ENCODE measurements around the gene SERPINB5.
"Not testable (repeated sequence)": the region's sequence is repeated elsewhere in the genome, so short reads cannot be mapped to it uniquely, and the experiment has no call there.

SERPINB5 gene, protein sequence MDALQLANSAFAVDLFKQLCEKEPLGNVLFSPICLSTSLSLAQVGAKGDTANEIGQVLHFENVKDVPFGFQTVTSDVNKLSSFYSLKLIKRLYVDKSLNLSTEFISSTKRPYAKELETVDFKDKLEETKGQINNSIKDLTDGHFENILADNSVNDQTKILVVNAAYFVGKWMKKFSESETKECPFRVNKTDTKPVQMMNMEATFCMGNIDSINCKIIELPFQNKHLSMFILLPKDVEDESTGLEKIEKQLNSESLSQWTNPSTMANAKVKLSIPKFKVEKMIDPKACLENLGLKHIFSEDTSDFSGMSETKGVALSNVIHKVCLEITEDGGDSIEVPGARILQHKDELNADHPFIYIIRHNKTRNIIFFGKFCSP

GRCh38 chr18:63476668-63477067 is at the start of gene SERPINB5:
TSS of gene SERPINB5 (plus strand) at chr18:63476958. CDS start at chr18:63484429, 7,471 bp downstream.
- no peak for DNase-seq (ENCODE audit: low read depth in 2 of 2)

DNA sequence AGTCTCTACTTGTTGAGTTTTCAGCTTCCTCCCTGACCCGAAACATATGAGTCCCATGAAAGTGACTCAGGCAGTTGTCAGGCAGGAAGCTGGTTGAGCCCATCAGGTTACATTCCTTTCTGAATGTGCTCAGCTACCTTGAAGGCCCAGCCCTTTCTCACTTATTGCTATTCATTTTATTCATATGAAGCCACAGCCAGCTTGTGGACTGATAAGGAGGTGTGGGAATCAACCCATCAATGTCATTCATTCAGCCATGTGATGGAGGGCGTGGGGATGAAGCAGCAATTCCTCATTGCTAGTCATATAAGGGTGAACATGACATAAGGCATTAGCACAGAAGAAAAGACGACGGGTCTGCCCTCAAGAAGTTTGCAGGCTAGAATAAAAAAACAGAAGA is 49.2 kb upstream of the SERPINB5 start:
- peak in 1 of 2 donors; percentile 15 for DNase-seq (ENCODE audit: low read depth in 2 of 2)

DNA sequence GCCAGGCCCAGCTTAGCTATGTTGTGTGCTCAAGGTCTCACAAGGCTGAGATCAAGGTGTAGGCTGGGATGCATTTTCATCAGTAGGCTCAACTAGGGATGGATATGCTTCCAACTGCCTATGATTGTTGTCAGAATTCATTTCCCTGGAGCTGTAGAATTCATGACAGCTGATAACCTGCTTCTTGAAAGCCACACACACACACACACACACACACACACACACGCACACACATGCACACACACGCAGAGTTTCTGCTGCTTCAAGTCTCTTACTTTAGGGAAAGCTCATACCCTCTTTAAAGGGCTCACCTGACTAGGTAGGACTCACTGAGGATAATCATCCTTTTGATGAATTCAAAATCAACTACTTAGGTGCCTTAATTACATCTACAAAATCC is 46.2 kb upstream of the SERPINB5 start:
- DNase-seq (ENCODE audit: low read depth in 2 of 2) = no peak

GRCh38 chr18:63431180-63431579 is 45.6 kb upstream of the SERPINB5 start:
- DNase-seq (ENCODE audit: low read depth in 2 of 2) = no peak

DNA sequence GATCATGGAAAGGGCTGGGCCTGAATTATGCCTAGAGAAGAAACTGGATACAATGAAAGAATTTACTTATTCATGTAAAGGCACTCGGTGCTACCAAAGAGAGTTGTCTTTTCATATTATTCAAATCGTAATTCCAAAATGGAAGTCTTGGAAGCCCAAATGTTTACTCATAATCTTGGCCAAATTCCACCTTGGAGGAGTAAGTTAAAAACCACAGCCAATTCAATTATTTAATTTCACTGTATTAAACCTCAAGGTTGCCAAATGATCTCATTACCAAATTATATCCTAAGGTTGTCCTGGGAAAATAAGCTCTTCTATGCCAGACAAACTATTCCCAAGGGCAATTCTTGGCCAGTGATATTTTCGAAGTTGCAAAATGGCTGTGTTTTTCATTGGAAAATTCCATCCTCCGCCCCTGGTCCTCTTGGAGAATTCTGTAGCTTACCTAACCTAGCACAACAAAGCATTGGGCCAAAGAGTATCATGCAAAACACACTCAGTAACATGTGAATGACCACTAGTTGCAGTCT is 43.4 kb upstream of the SERPINB5 start:
- DNase-seq (ENCODE audit: low read depth in 2 of 2) = no peak

GRCh38 chr18:63438181-63438580 is 38.6 kb upstream of the SERPINB5 start:
- no peak for DNase-seq (ENCODE audit: low read depth in 2 of 2)

DNA sequence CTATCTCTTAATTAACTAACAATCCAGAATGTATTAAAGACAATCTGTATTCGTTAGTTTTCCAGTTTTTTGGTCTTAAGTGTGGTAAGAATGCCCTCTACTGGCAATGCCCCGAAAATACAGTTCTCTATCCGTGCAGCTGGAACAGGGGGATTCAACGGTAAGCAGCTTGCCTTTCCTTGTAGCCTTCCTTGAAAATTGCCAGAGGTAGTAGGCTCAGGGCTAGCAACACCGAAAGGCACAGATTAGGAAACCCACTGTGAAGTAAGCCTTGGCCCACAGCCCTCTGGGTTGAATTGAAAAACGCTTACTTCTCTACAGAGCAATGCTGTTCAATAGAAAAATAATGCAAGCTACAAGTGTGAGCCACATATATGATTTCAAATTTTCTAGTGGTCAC is 37.4 kb upstream of the SERPINB5 start:
- DNase-seq (ENCODE audit: low read depth in 2 of 2) = no peak

GRCh38 chr18:63440219-63440618 is 36.5 kb upstream of the SERPINB5 start:
- DNase-seq (ENCODE audit: low read depth in 2 of 2) = no peak

GRCh38 chr18:63440881-63441280 is 35.9 kb upstream of the SERPINB5 start:
- DNase-seq (ENCODE audit: low read depth in 2 of 2) = no peak

- no peak for DNase-seq (ENCODE audit: low read depth in 2 of 2)
Observed at GRCh38 chr18:63443829-63444228, 32.9 kb upstream of the SERPINB5 start.

GRCh38 chr18:63444580-63444979 is 32.2 kb upstream of the SERPINB5 start:
- DNase-seq (ENCODE audit: low read depth in 2 of 2) = no peak

GRCh38 chr18:63445037-63445436 is 31.7 kb upstream of the SERPINB5 start:
- DNase-seq (ENCODE audit: low read depth in 2 of 2) = no peak

GRCh38 chr18:63446266-63446665 is 30.5 kb upstream of the SERPINB5 start:
- DNase-seq (ENCODE audit: low read depth in 2 of 2) = no peak

DNA sequence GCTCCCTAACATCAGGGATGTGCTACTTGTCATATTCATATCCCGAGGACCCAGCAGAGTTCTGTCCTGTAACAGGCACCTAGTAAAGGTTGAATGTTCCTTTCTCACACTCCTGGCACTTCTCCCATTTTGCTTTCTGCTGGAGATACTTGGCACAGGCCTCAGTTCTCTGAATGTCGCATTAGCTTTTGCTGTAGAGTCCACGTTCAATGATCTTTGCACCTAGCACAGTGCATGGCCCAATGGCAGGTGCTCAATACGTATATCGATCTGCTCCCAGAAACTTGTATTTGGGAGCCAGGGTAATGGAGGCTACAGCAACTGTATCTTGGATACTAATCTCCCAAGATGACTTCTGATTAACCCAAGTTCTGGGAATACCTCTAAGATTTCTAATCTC is 29.7 kb upstream of the SERPINB5 start:
- no peak for DNase-seq (ENCODE audit: low read depth in 2 of 2)

- DNase-seq (ENCODE audit: low read depth in 2 of 2) = no peak
Observed at GRCh38 chr18:63449426-63449825, 27.3 kb upstream of the SERPINB5 start.

- DNase-seq (ENCODE audit: low read depth in 2 of 2) = no peak
Observed at GRCh38 chr18:63451799-63452660, 24.7 kb upstream of the SERPINB5 start.

- not testable (repeated sequence) for DNase-seq (ENCODE audit: low read depth in 2 of 2)
Observed at GRCh38 chr18:63452751-63453150, 24.0 kb upstream of the SERPINB5 start.

- DNase-seq (ENCODE audit: low read depth in 2 of 2) = no peak
Observed at GRCh38 chr18:63454497-63454896, 22.3 kb upstream of the SERPINB5 start.

- DNase-seq (ENCODE audit: low read depth in 2 of 2) = no peak
Observed at GRCh38 chr18:63457977-63458376, 18.8 kb upstream of the SERPINB5 start.

DNA sequence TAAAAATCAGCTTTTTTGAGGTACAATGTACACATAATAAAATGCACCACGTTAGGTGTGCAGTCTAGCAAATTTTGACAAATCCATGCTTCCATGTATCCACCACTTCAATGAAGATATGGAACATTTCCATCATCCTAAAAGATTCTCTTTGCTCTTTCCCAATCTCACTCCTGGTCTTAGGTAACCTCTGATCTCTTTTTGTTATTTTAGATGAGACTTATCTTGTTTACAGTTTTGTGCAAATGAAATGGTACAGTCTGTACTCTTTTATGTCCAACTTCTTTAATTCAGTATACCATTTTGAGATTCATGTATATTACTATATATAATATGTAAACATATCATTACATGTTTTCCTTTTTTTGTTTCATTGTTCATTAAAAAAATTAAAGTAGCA is 16.3 kb upstream of the SERPINB5 start:
- no peak for DNase-seq (ENCODE audit: low read depth in 2 of 2)

DNA sequence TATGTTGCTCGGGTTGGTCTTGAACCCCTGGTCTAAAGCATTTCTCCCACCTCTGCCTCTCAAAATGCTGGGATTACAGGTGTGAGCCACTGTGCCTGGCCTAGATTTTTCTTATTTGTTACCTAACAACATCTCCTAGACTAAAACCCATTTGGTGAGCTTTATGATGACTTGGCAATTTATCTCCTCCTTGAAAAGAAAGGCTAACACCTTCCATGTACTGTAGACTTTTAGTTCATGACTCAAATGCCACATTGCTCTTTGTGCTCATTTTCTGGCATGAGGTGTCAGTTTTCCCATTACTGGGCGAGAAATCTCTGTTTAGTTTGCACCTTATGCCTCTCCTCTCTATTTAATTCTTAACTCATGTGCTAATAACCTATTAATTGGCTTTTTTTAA is 12.3 kb upstream of the SERPINB5 start:
- DNase-seq (ENCODE audit: low read depth in 2 of 2) = no peak

- DNase-seq (ENCODE audit: low read depth in 2 of 2) = no peak
Observed at GRCh38 chr18:63465059-63465458, 11.7 kb upstream of the SERPINB5 start.

GRCh38 chr18:63467699-63468098 is 9.1 kb upstream of the SERPINB5 start:
- no peak for DNase-seq (ENCODE audit: low read depth in 2 of 2)

Data from stimulated activated CD4-positive, alpha-beta T cell treated with anti-CD3 and anti-CD28 coated beads, Interleukin-15, amount 100 ng/mL, for 48 hours (primary cell).